Left lung (tissue), 10 donors: ENCODE data around the gene EXD2. TPM values are rescaled to one million over a fixed set of nuclear protein-coding genes. Genes with fewer than 3 reads are reported as not detected.

Source experiments
- ATAC-seq: fragments of 200-7000 bp; cut with Tn5 transposase; one replicate; pipeline ENCODE4 v1.9.1; 2020; ENCODE audit warnings: moderate library complexity
- DNase-seq, 4 donors: peaks; one replicate each; pipeline ENCODE4 v3.0.0-alpha.2; 2013 to 2020
- H3K27ac ChIP-seq, 2 donors: fragments of 200-600 bp; sonication (generic) in 1 of 2; one replicate each; pipeline versions ENCODE4 v1.5.0 to v1.8.0; 2020 to 2021
- H3K27me3 ChIP-seq, 2 donors: fragments of 200-600 bp; sonication (generic) in 1 of 2; one replicate each; pipeline versions ENCODE4 v1.5.0 to v1.8.0; 2020 to 2021
- H3K36me3 ChIP-seq, 2 donors: fragments of 200-600 bp; sonication (generic) in 1 of 2; one replicate each; pipeline versions ENCODE4 v1.5.0 to v1.8.0; 2020 to 2021
- H3K4me1 ChIP-seq, 2 donors: fragments of 200-600 bp; one replicate each; pipeline ENCODE4 v1.8.0; 2021
- H3K4me3 ChIP-seq, 2 donors: fragments of 200-600 bp; sonication (generic) in 1 of 2; one replicate each; pipeline versions ENCODE4 v1.5.0 to v1.8.0; 2020 to 2021; ENCODE audit warnings: mild to moderate bottlenecking in 1 of 2
- H3K9me3 ChIP-seq, 2 donors: fragments of 200-600 bp; sonication (generic) in 1 of 2; one replicate each; pipeline versions ENCODE4 v1.5.0 to v1.8.0; 2020 to 2021
- CTCF ChIP-seq, 2 donors: fragments of 200-600 bp; sonication (generic) in 1 of 2; IDR thresholded peaks; one replicate each; pipeline versions ENCODE4 v1.5.0 to v1.8.0; 2021; ENCODE audit warnings: antibody characterized with exemption in 2 of 2
- intact Hi-C, 2 donors: fragments of 100-400 bp; cut with DNase I; formaldehyde crosslinking; loops; one replicate each; pipeline versions ENCODE4 v1.11.2 to v1.14.2; 2022
- polyA plus RNA-seq, 6 donors: library from polyadenylated mRNA; unstranded; fragments of 120-200 nt; gene quantifications; one replicate each; pipeline ENCODE4 v1.2.1, GENCODE V29; 2013; ENCODE audit not compliant: insufficient read length in 6 of 6
- total RNA-seq, 2 donors: library from RNA; stranded (reverse); fragmentation: NEBNext Ultra II Directional; extraction: Animal tissue kit (Norgen Biotek cat#: 25700); gene quantifications; one replicate each; pipeline ENCODE4 v1.2.1, GENCODE V29; 2021
- donor health status: DM: no; HTN: yes; CAD: no.
- donor health status: DM: no; HTN: no; CAD: no.

Gene EXD2
- total and polyA plus RNA-seq, 8 donors, result 24.0 to 39.0 (median 31.4) TPM

DNA sequence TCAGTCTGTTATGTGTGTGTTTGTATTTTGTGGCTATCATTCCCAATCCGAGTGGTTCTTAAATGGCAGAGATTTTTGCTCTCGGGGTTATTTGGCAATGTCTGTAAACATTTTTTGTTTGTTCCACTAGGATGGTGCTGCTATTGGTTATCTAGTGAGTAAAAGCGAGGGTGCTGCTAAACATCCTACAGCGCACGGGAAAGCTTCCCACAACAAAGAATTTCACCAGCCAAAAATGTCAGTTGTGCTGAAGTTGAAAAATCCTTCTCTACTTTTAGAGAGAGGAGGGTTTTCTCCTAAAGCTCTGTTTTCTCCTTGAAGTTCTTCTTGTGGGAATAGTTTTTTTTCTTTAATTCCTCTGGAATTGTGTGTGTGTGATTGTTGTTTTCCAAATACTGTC lies 2.4 kb downstream of the EXD2 start:
- Histone ChIP-seq H3K27ac (no peak overlapping the region), H3K27me3 (no peaks in the 10 kb centered on the region), H3K36me3 (no peaks in the 10 kb centered on the region), H3K4me1 (peaks cover 6 to 9% of the 10 kb centered on the region in 2 donors), H3K9me3 (no peaks in the 10 kb centered on the region), H3K4me3 (no peak overlapping the region)
- intact Hi-C loops, result no loop called here
- ATAC-seq, result no peak
- TF ChIP-seq CTCF (IDR thresholded peaks at IDR 0.05), result no peak
- DNase-seq, result no peak

GRCh38 chr14:69199786-69200185 lies 8.5 kb downstream of the EXD2 start:
- no peak overlapping the region for H3K27ac ChIP-seq
- TF ChIP-seq CTCF (IDR thresholded peaks at IDR 0.05), result no peak
- H3K4me3 ChIP-seq, result no peak overlapping the region
- no peaks in the 10 kb centered on the region for H3K4me1 ChIP-seq
- no peak for ATAC-seq
- no peaks in the 10 kb centered on the region for H3K27me3 ChIP-seq
- intact Hi-C loops, result no loop called here
- no peaks in the 10 kb centered on the region for H3K36me3 ChIP-seq
- DNase-seq, result no peak
- H3K9me3 ChIP-seq, result no peaks in the 10 kb centered on the region

DNA sequence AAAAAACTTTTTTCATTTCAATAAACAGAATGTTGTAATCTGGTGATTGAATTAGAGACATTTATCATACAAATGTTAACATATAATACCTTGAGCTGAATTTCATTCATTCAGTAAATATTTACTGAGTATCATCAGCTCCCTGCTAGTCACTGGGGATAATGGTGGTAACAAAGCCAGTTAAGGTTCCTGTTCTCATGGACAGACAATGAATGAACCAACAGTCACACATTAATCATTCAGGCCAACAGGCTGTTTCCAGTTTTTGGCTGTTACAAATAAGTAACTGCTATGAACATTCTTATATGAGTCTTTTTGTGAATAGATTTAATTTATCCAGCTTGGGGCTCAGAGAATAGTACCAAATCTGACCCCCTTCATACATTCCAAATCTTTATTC lies 13.5 kb downstream of the EXD2 start:
- no peak for ATAC-seq
- intact Hi-C loops, result no loop called here
- TF ChIP-seq CTCF (IDR thresholded peaks at IDR 0.05), result no peak
- H3K4me3 ChIP-seq, result no peak overlapping the region
- peaks cover 0 to 6% of the 10 kb centered on the region in 2 donors for H3K36me3 ChIP-seq
- H3K4me1 ChIP-seq, result no peaks in the 10 kb centered on the region
- no peaks in the 10 kb centered on the region for H3K27me3 ChIP-seq
- DNase-seq, result no peak
- no peak overlapping the region for H3K27ac ChIP-seq
- no peaks in the 10 kb centered on the region for H3K9me3 ChIP-seq

DNA sequence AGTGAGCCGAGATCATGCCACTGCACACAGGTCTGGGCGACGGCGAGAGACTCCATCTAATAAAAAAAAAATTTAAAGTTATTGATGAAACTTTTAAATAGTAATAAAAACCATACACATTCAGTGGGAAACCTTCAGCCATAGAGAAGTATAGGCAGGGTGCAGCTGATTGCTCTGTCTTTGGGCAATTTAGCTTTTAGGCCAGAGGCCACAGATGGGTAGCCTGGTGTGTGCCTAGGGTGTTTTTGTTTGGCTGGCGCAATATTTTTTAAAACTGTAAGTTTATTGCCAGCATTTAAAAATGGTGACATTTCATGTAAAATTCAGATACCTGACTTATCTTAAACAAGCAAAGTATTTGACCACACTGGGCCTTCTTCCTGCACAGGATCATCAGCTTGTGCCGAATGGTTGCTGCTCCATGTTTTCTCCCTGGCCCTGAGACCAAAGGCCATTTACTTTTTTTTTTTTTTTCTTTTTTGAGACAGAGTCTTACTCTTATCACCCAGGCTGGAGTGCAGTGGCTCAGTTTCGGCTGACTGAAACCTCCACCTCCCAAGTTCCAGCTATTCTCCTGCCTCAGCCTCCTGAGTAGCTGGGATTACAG lies 16.2 kb downstream of the EXD2 start:
- intact Hi-C loops, result no loop called here

GRCh38 chr14:69208666-69209065 lies 17.4 kb downstream of the EXD2 start:
- Histone ChIP-seq H3K4me3 (no peak overlapping the region), H3K9me3 (no peaks in the 10 kb centered on the region), H3K27ac (no peak overlapping the region), H3K36me3 (peaks cover 0 to 15% of the 10 kb centered on the region in 2 donors), H3K4me1 (no peaks in the 10 kb centered on the region), H3K27me3 (no peaks in the 10 kb centered on the region)
- DNase-seq (no peak), ATAC-seq (no peak)
- intact Hi-C loops, result no loop called here
- no peak for TF ChIP-seq CTCF (IDR thresholded peaks at IDR 0.05)

More for the DNA sequence above, 16.2 kb downstream of the EXD2 start:
- no peak for DNase-seq
- no peaks in the 10 kb centered on the region for H3K27me3 ChIP-seq
- H3K4me1 ChIP-seq, result no peaks in the 10 kb centered on the region
- no peak overlapping the region for H3K4me3 ChIP-seq
- H3K27ac ChIP-seq, result no peak overlapping the region
- peaks cover 0 to 12% of the 10 kb centered on the region in 2 donors for H3K36me3 ChIP-seq
- no peak for ATAC-seq
- no peaks in the 10 kb centered on the region for H3K9me3 ChIP-seq
- no peak for TF ChIP-seq CTCF (IDR thresholded peaks at IDR 0.05)
